ENCODE measurements around the gene ZNF75A.

ZNF75A gene

DNA sequence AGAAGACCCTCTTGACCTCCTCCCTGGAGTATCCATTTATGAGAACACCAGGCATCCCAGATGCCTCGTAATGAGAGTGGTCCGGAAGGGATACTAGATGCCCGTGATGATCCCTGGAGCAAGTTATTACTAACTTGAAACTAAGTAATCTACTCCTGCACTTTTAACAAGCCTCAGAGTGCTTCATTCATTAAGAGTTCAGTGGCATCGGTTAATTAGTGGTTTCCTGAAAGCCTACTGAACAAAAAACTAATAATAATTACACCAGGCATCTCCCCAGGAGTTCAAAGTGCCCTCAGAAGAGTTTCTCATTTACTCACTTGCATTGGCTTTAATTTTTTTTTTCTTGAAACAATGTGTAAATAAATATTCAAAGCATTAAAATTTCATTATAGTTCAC, 22.2 kb downstream of the ZNF75A start:
- TF ChIP-seq GATA2 (IDR thresholded peaks at IDR 0.05; ENCODE audit: low read depth, low read length) (no peak), GATA3 (IDR thresholded peaks at IDR 0.05; ENCODE audit: low read depth, low read length) (no peak)

DNA sequence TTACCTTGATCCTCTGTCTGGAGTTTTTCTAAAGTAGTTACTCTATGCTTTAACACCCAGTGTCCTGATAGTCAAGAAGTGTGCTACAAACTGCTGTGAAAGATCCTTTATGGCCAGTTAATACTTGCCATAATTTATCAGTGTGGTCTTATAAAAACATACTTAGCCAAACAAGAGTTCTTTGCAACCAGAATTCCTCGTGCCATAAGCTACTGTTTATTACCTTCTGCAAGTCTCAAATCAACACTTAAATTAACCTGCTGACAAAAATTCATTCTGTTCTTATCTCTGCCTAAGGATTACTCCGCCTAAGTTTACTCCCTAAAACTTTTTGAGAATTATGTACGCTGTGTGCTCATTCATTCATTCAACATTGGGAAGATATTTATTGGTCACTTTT, 22.8 kb downstream of the ZNF75A start:
- TF ChIP-seq GATA2 (IDR thresholded peaks at IDR 0.05; ENCODE audit: low read depth, low read length) (no peak), GATA3 (IDR thresholded peaks at IDR 0.05; ENCODE audit: low read depth, low read length) (no peak)

DNA sequence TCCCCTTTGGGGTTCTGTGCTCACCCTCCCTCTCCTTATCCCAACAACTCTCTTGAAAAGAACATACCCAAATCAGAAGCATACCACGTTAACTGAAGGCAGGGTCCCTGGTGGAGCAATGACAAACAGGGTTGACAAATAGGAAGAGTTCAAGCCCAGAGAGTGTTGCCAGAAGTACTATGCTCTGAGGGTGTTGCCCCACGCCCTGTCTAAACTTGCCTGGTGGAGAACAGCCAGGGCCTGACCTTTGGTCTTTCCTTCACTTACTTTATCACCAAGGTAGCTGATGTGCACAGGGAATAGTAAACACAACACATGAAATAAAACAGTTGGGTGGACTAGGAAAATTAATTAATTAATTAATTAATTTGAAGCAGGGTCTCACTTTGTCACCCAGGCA, 23.3 kb downstream of the ZNF75A start:
- TF ChIP-seq GATA3 (IDR thresholded peaks at IDR 0.05; ENCODE audit: low read depth, low read length) (no peak), GATA2 (IDR thresholded peaks at IDR 0.05; ENCODE audit: low read depth, low read length) (no peak)

DNA sequence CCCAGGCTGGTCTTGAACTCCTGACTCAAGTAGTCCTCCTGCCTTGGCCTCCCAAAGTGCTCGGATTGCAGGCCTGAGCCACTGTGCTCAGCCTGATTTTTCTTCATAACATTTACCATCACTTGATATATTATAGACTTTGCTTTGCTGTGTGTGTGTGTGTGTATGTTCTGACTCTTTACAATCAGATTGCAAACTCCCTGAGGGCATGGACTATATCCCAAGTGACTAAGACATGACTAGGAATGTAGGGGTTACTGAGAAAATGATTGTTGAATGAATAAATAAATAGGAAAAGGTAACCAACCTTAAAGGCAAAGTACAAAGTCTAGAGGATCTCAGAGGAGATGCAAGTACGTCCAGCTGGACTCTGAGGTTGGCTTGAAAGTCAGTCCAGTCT, 40.7 kb downstream of the ZNF75A start:
- TF ChIP-seq GATA2 (IDR thresholded peaks at IDR 0.05; ENCODE audit: low read depth, low read length) (no peak), GATA3 (IDR thresholded peaks at IDR 0.05; ENCODE audit: low read depth, low read length) (no peak)

DNA sequence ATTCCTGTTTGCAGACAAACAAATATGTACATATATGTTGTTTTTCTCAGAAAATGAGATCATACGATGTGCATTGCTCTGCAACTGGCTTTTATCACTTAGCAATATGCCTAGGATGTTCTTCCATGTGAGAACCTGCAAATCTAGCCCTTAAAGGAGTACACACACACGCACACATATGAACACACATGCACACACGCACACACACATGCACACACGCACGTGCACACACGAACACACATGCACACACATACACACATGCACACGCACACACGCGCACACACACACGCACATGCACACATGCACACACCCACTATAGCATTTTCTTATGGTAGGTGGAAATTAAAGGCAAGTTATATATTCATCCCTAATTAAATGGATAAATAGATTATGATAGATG, 42.3 kb downstream of the ZNF75A start:
- no peak for TF ChIP-seq GATA3 (IDR thresholded peaks at IDR 0.05; ENCODE audit: low read depth, low read length)
- no peak for TF ChIP-seq GATA2 (IDR thresholded peaks at IDR 0.05; ENCODE audit: low read depth, low read length)

DNA sequence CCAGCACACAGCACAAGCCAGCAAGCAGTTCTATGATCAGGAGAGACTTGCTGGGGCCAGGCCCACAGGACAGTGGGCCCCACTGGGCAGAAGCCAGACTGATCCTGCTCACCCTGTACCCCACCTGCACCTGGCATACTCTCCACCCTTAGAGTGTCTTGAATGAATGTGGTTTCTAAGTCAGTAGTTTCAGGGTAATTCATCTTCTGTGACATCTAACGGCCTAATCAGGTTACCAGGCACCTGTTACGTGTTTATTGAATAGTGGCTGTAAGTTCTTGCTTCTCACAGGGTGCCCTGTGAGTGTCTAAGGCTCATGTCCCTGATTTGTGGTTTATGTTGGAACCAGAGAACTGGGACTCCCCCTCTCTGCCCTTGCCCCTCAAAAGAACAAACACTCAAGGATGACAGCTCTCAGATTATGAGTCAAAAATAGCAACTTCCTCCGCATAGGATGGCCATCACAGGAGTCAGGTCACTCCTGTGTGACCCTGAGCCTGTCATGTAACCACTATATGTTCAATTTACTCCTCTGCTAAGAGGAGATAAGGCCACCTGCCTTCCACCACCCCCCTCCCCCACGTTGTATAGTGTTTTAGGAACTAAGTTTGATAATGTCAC, 43.4 kb downstream of the ZNF75A start:
- TF ChIP-seq GATA2 (IDR thresholded peaks at IDR 0.05; ENCODE audit: low read depth, low read length) (no peak), GATA3 (IDR thresholded peaks at IDR 0.05; ENCODE audit: low read depth, low read length) (no peak)

DNA sequence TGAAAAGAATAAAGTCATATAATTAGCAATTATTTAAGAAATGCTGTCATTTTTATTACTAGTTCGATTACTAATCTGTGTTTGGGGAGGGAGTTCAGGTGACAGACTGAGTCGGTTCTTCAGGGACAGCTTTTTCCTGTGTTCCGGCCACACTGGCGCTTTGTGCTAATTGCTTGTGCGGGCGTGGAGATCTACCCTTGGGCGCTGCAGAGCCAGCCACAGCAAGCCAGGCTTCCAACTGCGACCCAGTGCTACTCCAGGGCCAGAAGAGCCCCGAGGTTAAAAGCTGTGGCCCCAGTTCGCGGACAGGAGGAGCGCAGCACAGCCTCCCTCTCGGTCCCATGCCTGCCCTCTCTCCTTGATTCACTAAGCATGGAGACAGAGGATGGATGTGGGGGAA, 43.9 kb downstream of the ZNF75A start:
- TF ChIP-seq GATA3 (IDR thresholded peaks at IDR 0.05; ENCODE audit: low read depth, low read length) (no peak), GATA2 (IDR thresholded peaks at IDR 0.05; ENCODE audit: low read depth, low read length) (no peak)

DNA sequence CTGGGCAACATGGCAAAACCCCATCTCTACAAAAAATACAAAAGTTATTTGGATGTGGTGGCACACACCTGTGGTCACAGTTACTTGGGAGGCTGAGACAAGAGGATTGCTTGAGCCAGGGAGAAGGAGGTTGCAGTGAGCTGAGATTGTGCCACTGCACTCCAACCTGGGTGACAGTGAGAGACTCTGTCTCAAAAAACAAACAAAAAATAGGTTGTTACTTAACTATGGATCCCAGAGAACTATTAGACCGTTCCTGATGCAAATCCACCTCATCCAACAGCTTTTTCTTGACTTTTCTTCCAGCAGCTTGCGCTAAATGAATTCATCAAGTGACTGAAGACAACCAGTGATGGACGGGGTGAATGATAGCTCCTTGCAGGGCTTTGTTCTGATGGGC, 50.3 kb downstream of the ZNF75A start, which contains the start of gene OR2C1:
Gene OR2C1, plus strand, starts transcription at position 301 of the 400 bp plus-strand sequence. Its CDS starts 52 bp downstream, at position 353.
- no peak for TF ChIP-seq GATA3 (IDR thresholded peaks at IDR 0.05; ENCODE audit: low read depth, low read length)

DNA sequence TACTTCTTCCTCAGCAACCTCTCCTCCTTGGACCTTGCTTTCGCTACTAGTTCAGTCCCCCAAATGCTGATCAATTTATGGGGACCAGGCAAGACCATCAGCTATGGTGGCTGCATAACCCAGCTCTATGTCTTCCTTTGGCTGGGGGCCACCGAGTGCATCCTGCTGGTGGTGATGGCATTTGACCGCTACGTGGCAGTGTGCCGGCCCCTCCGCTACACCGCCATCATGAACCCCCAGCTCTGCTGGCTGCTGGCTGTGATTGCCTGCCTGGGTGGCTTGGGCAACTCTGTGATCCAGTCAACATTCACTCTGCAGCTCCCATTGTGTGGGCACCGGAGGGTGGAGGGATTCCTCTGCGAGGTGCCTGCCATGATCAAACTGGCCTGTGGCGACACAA, 50.8 kb downstream of the ZNF75A start:
- TF ChIP-seq GATA2 (IDR thresholded peaks at IDR 0.05; ENCODE audit: low read depth, low read length): no peak

DNA sequence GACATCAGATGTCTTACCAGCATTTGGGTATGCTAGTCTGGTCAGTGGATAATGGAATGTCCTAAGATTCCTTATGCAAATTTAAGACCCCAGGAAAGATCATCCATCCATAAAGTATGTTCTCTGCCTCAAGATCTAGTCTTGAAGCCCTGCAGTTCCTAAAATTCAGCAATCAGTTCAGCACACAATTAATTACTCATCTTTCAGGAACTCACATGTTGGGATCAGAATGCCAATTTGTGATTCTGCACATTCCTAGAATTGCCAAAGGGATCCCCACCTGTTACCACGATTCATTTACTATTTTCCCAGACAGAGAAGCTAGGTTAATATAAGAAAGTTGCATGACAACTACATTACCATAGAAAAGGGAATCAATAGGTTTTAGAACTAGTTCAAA, 53.6 kb downstream of the ZNF75A start:
- TF ChIP-seq GATA2 (IDR thresholded peaks at IDR 0.05; ENCODE audit: low read depth, low read length): no peak
- TF ChIP-seq GATA3 (IDR thresholded peaks at IDR 0.05; ENCODE audit: low read depth, low read length): no peak

DNA sequence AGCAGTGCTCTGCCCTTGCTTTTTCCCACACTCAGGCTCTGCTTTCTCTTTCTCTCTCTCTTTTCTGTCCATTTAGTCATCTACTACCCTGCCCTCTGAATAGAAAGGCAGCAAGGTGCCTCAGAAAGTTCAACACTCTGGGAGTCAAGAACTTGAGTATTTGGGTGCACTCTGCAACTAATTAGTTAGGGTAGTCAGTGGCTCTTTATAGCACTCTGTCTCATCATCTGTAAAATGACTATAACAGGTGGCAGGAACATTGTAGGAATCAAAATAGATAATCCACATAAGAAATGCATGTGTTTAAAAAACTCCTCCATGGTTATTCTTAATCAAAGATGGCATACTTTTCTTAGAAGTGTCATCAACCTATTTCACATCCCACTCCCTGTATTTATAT, 57.6 kb downstream of the ZNF75A start:
- TF ChIP-seq GATA3 (IDR thresholded peaks at IDR 0.05; ENCODE audit: low read depth, low read length) (no peak), GATA2 (IDR thresholded peaks at IDR 0.05; ENCODE audit: low read depth, low read length) (no peak)

DNA sequence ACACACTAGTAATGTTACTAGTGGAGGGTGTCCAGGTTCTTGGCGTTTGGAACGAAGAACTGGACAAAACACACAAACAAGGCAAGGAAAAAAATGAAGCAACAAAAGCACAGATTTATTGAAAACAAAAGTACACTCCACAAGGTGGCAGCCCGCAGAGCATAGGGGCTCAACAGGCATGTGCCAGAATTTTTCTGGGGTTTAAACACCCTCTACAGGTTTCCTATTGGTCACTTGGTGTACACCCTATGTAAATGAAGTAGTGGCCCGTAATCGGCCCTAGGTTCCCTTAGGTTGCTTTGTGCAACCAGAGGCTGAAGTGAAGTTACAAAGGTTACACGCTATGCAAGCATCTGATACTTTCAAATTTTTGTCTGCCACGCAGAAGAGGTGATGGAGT, 58.5 kb downstream of the ZNF75A start:
- TF ChIP-seq GATA2 (IDR thresholded peaks at IDR 0.05; ENCODE audit: low read depth, low read length): no peak
- TF ChIP-seq GATA3 (IDR thresholded peaks at IDR 0.05; ENCODE audit: low read depth, low read length): no peak

DNA sequence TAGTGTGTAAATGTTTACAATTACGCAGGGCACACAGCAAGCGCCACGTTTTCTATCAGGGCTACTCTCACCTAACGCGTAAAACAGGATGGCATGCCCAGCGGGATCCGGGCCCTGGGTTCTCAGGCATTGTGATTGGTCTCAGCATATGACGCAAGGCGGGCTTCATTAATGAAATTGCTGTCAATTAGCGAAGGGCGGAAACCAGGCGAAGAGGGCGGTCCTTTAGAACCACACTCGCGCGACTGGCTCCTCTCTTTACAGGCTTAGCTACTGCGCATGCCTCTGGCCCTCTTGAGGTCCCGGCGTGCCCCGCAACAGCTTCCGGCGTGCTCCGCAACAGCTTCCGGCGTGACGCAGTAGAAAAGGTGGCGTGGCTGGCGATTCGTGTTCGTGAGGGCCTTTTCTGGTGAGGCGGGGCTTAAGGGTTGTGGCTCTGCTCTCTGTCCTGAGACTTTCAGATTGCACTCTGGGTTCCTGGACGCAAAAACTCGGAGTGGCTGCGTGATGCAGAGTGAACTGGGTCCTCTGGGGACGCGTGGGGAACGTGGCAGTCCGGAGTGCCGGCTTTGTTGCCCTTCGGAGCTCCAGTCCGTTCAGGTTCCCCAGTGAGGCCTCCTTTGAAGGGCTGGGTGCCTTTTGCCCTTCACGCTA, 59.6 kb downstream of the ZNF75A start:
- TF ChIP-seq GATA2 (IDR thresholded peaks at IDR 0.05; ENCODE audit: low read depth, low read length): no peak
- TF ChIP-seq GATA3 (IDR thresholded peaks at IDR 0.05; ENCODE audit: low read depth, low read length): no peak

All from SH-SY5Y (cell line).